GM12892 (cell line): Measurements from ENCODE around the gene SLC12A4.

Experiments used
- POLR2A ChIP-seq: IDR thresholded peaks from 2 replicates; pipeline ENCODE4 v1.6.1; 2011; ENCODE audit warnings: low read depth, low read length, control low read depth
- POLR2AphosphoS5 ChIP-seq: IDR thresholded peaks from 2 replicates; pipeline ENCODE4 v1.6.1; 2011; ENCODE audit warnings: low read depth, low read length, control low read depth

GRCh38 chr16:67909056-67909742, 59.2 kb downstream of the SLC12A4 start:
- TF ChIP-seq POLR2A (no peak), POLR2AphosphoS5 (no peak)
